ENCODE data around the gene CASP5.
"Not testable (repeated sequence)": the region's sequence is repeated elsewhere in the genome, so short reads cannot be mapped to it uniquely, and the experiment has no call there.

CASP5 gene

GRCh38 chr11:105023003-105023402, at the start of gene CASP5:
Gene CASP5, minus strand, starts transcription at chr11:105023168. Its CDS starts 32 bp downstream, at chr11:105023136.
- DNase-seq = no peak

DNA sequence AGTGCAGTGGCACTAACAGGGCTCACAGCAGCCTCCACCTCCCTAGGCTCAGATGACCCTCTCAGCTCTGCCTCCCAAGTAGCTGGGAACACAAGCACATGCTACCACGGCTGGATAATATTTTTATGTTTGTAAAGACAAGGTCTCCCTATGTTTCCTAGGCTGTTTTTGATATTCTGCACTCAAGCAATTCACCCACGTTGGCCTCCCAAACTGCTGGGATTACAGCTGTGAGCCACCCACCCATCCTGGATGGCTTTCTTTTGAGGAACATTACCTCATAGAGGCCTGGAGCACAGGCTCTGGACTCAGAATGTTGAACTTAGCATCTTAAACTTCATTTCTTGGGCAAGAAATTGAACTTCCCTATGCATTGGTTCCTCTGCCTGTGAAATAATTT, 49.1 kb upstream of the CASP5 start:
- DNase-seq = not testable (repeated sequence)

DNA sequence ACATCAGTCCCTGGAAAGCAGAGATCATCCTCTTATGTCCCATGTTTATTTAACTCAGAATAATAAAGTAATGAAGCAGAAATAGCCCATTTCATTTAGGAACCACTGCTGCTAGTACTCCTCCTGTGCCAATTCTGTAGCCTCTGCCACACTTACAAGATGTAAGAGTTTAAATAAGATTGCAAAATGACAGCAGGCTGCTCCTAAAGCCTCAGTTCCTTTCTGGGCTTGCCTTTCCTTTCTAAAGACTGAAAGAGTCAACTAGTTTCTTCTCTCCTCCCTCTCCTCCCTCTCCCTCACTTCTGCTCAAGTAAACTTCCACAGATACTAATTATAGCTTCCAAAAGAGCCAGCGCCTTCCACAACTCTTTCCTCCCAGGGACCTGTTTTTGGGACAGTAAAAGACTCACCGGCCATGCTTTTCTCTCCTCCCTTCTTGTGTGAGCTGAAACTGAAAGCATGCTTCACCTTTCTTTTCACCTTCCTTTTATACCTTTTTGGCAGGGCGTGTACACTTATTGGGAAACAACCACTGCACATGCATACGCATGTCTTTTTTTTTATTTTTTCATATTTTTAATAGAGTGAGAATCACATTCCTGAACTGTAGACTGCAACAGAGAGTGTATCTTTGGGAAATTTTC, 48.2 kb upstream of the CASP5 start:
- no peak for DNase-seq

- no peak for DNase-seq
Measured at GRCh38 chr11:105070306-105070705, 47.3 kb upstream of the CASP5 start.

- not testable (repeated sequence) for DNase-seq
Measured at GRCh38 chr11:105069749-105070148, 46.8 kb upstream of the CASP5 start.

DNA sequence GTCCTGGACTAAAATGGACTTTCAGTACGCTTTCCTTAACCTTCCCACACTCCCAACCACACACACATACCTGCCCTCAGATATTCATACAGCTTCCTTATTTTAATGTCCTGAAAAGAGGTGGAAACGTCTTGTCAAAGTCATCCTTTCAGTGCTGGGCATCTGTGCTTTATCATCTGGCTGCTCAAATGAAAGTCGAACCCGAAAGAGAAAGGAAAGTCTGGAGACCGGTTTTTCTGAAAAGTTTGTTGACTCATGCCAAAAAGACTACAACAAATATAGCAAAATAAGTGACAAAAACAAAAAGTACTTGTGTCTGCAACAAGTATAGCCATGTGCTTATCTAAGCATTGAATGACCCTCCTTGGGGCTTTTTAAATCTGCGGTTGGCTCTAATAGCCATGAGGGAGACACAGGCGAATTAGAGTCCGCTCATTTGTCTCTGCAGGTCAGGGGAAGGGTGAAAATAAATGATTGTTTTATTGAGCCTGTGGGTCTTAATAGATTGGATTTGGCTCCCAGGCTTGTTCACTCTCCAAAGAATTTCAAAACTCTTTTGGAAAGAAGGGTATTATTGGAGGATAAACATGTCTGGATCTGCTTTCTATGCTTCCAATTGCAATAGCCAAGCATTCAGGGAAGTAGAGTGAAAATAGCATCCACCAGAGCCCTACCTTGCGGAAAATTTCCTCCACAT, 40.4 kb upstream of the CASP5 start:
- DNase-seq = not testable (repeated sequence)

GRCh38 chr11:105057432-105057831, 34.5 kb upstream of the CASP5 start:
- DNase-seq = no peak

- no peak for DNase-seq
Measured at GRCh38 chr11:105056446-105056845, 33.5 kb upstream of the CASP5 start.

- no peak for DNase-seq
Measured at GRCh38 chr11:105054723-105055493, 31.9 kb upstream of the CASP5 start.

GRCh38 chr11:105052487-105052886, 29.5 kb upstream of the CASP5 start:
- DNase-seq = no peak

GRCh38 chr11:105051559-105051958, 28.6 kb upstream of the CASP5 start:
- DNase-seq = no peak

- DNase-seq = no peak
Measured at GRCh38 chr11:105049481-105049880, 26.5 kb upstream of the CASP5 start.

- DNase-seq = no peak
Measured at GRCh38 chr11:105046898-105047579, 24.1 kb upstream of the CASP5 start.

DNA sequence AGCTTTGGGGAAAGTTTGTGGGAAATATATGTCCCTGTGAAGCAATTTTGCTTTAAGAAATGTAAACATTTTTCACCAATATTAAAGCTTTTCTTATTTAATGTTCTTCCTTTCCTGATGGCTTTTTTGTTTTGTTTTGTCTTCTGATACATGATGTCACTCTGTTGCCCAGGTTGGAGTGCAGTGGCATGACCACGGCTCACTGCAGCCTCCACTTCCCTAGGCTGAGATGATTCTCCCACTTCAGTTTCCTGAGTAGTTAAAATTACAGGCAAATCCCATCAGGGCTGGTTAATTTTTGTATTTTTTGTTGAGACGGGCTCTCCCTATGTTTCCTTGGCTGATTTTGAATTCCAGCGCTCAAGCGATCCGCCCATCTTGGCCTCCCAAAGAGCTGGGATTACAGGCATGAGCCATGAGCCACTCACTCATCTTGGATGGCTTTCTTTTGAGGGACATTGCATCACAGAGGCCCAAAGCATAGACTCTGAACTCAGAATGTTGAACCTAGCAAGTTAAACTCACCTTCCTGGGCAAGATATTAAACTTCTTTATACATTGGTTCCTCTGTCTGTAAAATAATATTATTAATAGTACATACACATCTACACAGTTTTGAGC, 22.8 kb upstream of the CASP5 start:
- no peak for DNase-seq

- peak; percentile 8 for DNase-seq
Measured at GRCh38 chr11:105044557-105045524, 21.9 kb upstream of the CASP5 start, which contains the start of gene CARD16. Gene CARD16, minus strand, starts transcription at chr11:105045335. Its CDS starts 38 bp downstream, at chr11:105045297.

DNA sequence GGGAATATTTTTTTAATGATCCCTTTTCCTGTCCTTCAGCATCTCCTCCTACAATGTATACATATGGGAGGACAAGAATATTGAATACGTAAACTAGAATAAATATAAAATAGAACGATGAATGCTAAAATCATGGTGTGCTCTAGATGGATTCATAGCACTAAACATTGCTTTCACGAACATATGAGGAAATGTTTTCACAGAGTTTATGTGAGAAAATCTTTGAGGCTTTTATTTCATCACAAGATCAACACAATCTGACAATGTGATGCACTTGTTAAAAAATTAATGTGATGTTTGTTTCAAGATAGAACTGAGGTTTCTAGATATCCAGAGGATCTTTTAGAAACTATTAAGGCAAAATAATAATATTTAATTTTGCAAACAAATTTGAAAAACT, 19.2 kb upstream of the CASP5 start:
- DNase-seq = no peak

DNA sequence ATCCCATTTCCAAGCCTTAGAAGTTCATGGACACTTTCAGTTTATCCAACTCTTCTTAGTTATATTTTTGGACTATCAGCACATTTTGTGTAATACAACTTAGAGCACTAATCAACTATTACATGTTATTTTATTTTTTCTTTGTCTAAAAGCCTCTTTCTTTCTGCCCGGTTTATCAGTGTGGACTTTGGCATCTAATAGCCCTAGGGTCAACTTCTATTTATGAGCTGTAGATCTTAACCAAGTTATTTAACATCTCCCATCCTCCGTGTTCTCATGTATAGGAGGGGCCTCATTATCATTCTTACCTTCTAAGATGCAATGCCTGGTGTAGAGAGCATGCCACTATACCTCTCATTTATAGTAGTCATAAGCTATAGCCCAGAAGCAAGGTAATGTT, 17.7 kb upstream of the CASP5 start:
- no peak for DNase-seq

DNA sequence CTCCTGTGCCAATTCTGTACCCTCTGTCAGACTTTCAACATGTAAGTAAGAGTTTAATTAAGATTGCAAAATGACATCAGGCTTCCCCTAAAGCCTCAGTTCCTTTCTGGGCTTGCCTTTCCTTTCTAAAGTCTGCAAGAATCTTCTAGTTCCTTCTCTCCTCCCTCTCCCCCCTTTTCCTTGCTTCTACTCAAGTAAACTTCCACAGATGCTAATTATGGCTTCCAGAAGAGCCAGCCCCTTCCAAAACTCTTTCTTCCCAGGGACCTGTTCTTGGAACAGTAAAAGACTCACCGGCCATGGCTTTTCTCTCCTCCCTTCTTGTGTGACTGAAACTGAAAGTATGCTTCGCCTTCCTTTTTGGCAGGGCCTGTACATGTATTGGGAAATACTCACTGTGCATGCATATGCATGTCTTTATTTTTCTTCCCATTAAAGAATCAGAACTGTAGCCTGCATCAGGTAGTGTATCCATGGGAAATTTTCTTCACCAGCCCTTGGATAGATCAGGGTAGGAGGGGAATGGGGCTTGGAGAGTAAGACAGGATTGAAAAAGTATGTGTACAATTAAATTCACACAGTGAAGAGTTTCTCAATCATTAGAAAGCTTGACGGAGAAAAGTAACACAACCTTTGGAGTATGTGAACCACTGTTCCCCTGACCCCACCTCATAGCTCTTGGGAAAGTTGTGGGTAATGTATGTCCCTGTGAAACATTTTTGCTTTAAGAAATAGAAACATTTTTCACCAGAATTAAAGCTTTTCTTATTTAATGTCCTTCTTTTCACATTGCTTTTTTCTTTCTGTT, 12.0 kb upstream of the CASP5 start, which contains the start of gene CASP1:
CASP1 (minus strand) TSS at position 332 of the 808 bp plus-strand sequence; CDS start at position 301, 31 bp downstream.
- DNase-seq = no peak

GRCh38 chr11:105034388-105034787, 11.4 kb upstream of the CASP5 start:
- not testable (repeated sequence) for DNase-seq

GRCh38 chr11:105033781-105034180, 10.8 kb upstream of the CASP5 start:
- DNase-seq = no peak
